Fibroblast of lung (primary cell): Measurements from ENCODE around the gene RANBP1.

Source experiments
- EZH2 ChIP-seq: IDR thresholded peaks from 2 replicates; pipeline ENCODE4 v1.5.1; 2012; ENCODE audit warnings: low read length, control low read depth, mild to moderate bottlenecking; ENCODE audit errors: missing control alignments
- TF ChIP-seq, protein P1 (sequence below), 2 donors: IDR thresholded peaks in 1 of 2; conservative IDR thresholded peaks in 1 of 2; 1 replicate in 1 of 2; 2 replicates in 1 of 2; pipeline ENCODE4 v1.5.1; 2011 to 2012; ENCODE audit warnings: low read length in 2 of 2, control low read depth in 1 of 2, inconsistent platforms in 1 of 2, low read depth in 1 of 2, mild to moderate bottlenecking in 1 of 2

DNA sequence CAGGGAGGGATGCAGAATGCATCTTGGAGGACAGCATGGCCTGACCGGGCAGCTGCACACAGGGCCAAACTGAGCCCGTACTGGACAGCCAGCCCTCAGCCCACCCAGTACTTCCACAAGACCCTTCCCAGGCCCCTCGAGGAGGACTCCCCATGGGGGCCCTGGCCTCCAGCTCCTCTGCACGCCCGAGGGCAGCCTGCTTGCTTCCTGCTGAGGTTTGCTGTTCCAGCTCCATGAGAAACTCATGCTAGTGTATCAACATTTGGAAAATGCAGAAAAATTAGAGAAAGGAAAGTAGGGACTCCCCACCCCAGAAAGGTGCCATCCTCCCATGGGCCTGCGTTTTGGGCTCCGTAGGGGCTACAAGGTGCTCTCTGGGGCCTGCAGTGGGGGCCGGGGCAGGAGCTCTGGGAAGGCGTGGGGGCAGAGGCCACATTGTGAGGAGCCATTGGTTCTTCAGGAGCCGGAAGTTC, 56.3 kb downstream of the RANBP1 start:
- TF ChIP-seq, protein P1, sequence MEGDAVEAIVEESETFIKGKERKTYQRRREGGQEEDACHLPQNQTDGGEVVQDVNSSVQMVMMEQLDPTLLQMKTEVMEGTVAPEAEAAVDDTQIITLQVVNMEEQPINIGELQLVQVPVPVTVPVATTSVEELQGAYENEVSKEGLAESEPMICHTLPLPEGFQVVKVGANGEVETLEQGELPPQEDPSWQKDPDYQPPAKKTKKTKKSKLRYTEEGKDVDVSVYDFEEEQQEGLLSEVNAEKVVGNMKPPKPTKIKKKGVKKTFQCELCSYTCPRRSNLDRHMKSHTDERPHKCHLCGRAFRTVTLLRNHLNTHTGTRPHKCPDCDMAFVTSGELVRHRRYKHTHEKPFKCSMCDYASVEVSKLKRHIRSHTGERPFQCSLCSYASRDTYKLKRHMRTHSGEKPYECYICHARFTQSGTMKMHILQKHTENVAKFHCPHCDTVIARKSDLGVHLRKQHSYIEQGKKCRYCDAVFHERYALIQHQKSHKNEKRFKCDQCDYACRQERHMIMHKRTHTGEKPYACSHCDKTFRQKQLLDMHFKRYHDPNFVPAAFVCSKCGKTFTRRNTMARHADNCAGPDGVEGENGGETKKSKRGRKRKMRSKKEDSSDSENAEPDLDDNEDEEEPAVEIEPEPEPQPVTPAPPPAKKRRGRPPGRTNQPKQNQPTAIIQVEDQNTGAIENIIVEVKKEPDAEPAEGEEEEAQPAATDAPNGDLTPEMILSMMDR (conservative IDR thresholded peaks at IDR 0.05 in 1 of 2, IDR thresholded peaks at IDR 0.05 in 1 of 2; ENCODE audit: low read depth in 1 of 2, low read length in 2 of 2), result no peak
- no peak for TF ChIP-seq EZH2
